Esophagus muscularis mucosa (tissue), 4 donors: ENCODE measurements around the gene SAMD4A. TPM values are rescaled to one million over a fixed set of nuclear protein-coding genes. Genes with fewer than 3 reads are reported as not detected.

Source experiments
- DNase-seq: peaks from one replicate; pipeline ENCODE4 v3.0.0-alpha.2; 2017; ENCODE audit errors: extremely low spot score
- H3K27ac ChIP-seq, 4 donors: fragments of 200-600 bp; sonication (generic); replicated peaks in 1 of 4; 1 replicate in 3 of 4; 2 replicates in 1 of 4; pipeline ENCODE4 v1.5.1; 2016 to 2019; ENCODE audit warnings: mild to moderate bottlenecking in 1 of 4
- H3K27me3 ChIP-seq, 4 donors: fragments of 200-600 bp; sonication (generic); one replicate each; pipeline versions ENCODE4 v1.5.1 to v1.6.0; 2016 to 2019
- H3K36me3 ChIP-seq, 4 donors: fragments of 200-600 bp; sonication (generic); one replicate each; pipeline ENCODE4 v1.5.1; 2016 to 2019
- H3K4me1 ChIP-seq, 4 donors: fragments of 200-600 bp; sonication (generic); one replicate each; pipeline ENCODE4 v1.5.1; 2016 to 2019
- H3K4me3 ChIP-seq, 4 donors: fragments of 200-600 bp; sonication (generic); 1 replicate in 2 of 4; 2 replicates in 2 of 4; pipeline ENCODE4 v1.5.1; 2016 to 2019; ENCODE audit warnings: mild to moderate bottlenecking in 4 of 4, moderate library complexity in 1 of 4
- H3K9me3 ChIP-seq, 4 donors: fragments of 200-600 bp; sonication (generic); 1 replicate in 3 of 4; 2 replicates in 1 of 4; pipeline ENCODE4 v1.5.1; 2016 to 2019
- EP300 ChIP-seq: sonication (generic); formaldehyde crosslinking; IDR thresholded peaks from one replicate; pipeline ENCODE4 v1.6.1; 2017; ENCODE audit warnings: antibody characterized with exemption
- POLR2A ChIP-seq: fragments of 450-650 bp; IDR thresholded peaks from one replicate; pipeline ENCODE4 v1.6.1; 2017; ENCODE audit warnings: antibody characterized with exemption, moderate library complexity, mild to moderate bottlenecking, low read depth
- POLR2AphosphoS5 ChIP-seq, 2 donors: sonication (generic); formaldehyde crosslinking; IDR thresholded peaks; one replicate each; pipeline ENCODE4 v1.6.1; 2017; ENCODE audit warnings: antibody characterized with exemption in 2 of 2
- WGBS: methylation state at CpG from one replicate; pipeline ENCODE4 v1.1.5; 2018; 5-methylcytosine and 5-hydroxymethylcytosine counted together
- intact Hi-C: fragments of 100-400 bp; cut with DNase I; formaldehyde crosslinking; loops from one replicate; pipeline ENCODE4 v1.15.1; 2023
- total RNA-seq, 4 donors: library from RNA; depleted of rRNA; stranded (reverse); fragments of >200 nt; gene quantifications; one replicate each; pipeline versions ENCODE4 v1.1.0 to v1.2.1, GENCODE V29; 2016
- TF ChIP-seq, protein P1 (sequence below), 3 experiments: fragments of 200-600 bp in 2 of 3; fragments of 450-650 bp in 1 of 3; sonication (generic) in 2 of 3; IDR thresholded peaks; one replicate each; pipeline ENCODE4 v1.5.1; 2017 to 2019; ENCODE audit warnings: antibody characterized with exemption in 3 of 3, mild to moderate bottlenecking in 2 of 3, moderate library complexity in 1 of 3

Gene SAMD4A
- total RNA-seq, 4 donors from 2014 or later: 76.8 to 123 (median 97.0) TPM

GRCh38 chr14:54817506-54817905, 250.6 kb downstream of the SAMD4A start:
- Histone ChIP-seq H3K4me3 (no peak overlapping the region), H3K27ac (no peak overlapping the region), H3K27me3 (no peaks in the 10 kb centered on the region), H3K36me3 (no peaks in the 10 kb centered on the region), H3K9me3 (no peaks in the 10 kb centered on the region), H3K4me1 (no peaks in the 10 kb centered on the region)
- 89% methylated on average over 5 of the region's 5 CpGs for WGBS
- no peak for DNase-seq
- no peak for TF ChIP-seq POLR2A
- TF ChIP-seq, protein P1, sequence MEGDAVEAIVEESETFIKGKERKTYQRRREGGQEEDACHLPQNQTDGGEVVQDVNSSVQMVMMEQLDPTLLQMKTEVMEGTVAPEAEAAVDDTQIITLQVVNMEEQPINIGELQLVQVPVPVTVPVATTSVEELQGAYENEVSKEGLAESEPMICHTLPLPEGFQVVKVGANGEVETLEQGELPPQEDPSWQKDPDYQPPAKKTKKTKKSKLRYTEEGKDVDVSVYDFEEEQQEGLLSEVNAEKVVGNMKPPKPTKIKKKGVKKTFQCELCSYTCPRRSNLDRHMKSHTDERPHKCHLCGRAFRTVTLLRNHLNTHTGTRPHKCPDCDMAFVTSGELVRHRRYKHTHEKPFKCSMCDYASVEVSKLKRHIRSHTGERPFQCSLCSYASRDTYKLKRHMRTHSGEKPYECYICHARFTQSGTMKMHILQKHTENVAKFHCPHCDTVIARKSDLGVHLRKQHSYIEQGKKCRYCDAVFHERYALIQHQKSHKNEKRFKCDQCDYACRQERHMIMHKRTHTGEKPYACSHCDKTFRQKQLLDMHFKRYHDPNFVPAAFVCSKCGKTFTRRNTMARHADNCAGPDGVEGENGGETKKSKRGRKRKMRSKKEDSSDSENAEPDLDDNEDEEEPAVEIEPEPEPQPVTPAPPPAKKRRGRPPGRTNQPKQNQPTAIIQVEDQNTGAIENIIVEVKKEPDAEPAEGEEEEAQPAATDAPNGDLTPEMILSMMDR (IDR thresholded peaks at IDR 0.05): no peak
- TF ChIP-seq EP300: no peak
- TF ChIP-seq POLR2AphosphoS5 (IDR thresholded peaks at IDR 0.05): no peak
- intact Hi-C loops: no loop called here

- intact Hi-C loops: no loop called here
- no peak for TF ChIP-seq POLR2A
- TF ChIP-seq, protein P1 (IDR thresholded peaks at IDR 0.05): no peak
- no peak for TF ChIP-seq POLR2AphosphoS5 (IDR thresholded peaks at IDR 0.05)
- TF ChIP-seq EP300: no peak
Measured at GRCh38 chr14:54818201-54819133, 251.5 kb downstream of the SAMD4A start.

DNA sequence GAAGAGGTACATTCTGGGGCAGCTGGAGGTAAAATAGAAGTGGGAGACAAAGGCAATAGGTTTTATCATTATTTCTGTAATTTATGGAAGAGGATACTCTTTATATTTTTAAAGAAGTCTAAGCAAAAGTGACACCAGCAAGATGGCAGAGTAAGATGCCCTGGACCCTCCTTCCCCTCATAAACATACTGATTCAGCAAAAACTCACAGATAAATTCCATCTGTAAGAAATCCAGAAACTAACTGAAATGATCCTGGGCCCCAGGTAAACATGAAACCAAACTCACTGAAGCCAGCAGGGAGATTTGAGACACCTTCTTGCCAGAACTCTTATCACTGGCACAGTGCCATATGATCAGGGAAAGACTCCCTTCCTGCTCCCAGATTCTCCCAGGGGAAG, 255.8 kb downstream of the SAMD4A start:
- DNase-seq: no peak
- intact Hi-C loops: no loop called here
- Histone ChIP-seq H3K27ac (no peak overlapping the region), H3K4me3 (no peak overlapping the region), H3K36me3 (no peaks in the 10 kb centered on the region), H3K27me3 (no peaks in the 10 kb centered on the region), H3K9me3 (peaks cover 0 to 30% (median 18%) of the 10 kb centered on the region in 4 donors), H3K4me1 (no peaks in the 10 kb centered on the region)
- no peak for TF ChIP-seq POLR2A
- no peak for TF ChIP-seq EP300
- TF ChIP-seq POLR2AphosphoS5 (IDR thresholded peaks at IDR 0.05): no peak
- TF ChIP-seq, protein P1 (IDR thresholded peaks at IDR 0.05): no peak

More at GRCh38 chr14:54818201-54819133, 251.5 kb downstream of the SAMD4A start:
- H3K9me3 ChIP-seq: peaks cover 0 to 8% (median 3%) of the 10 kb centered on the region in 4 donors
- H3K4me3 ChIP-seq: no peak overlapping the region
- no peaks in the 10 kb centered on the region for H3K4me1 ChIP-seq
- no peaks in the 10 kb centered on the region for H3K36me3 ChIP-seq
- no peak overlapping the region for H3K27ac ChIP-seq
- no peaks in the 10 kb centered on the region for H3K27me3 ChIP-seq
- no peak for DNase-seq
- WGBS: 63% methylated on average over 14 of the region's 14 CpGs

GRCh38 chr14:54823757-54824549, 257.0 kb downstream of the SAMD4A start:
- Histone ChIP-seq H3K27me3 (no peaks in the 10 kb centered on the region), H3K27ac (no peak overlapping the region), H3K36me3 (no peaks in the 10 kb centered on the region), H3K9me3 (peaks cover 0 to 30% (median 18%) of the 10 kb centered on the region in 4 donors), H3K4me3 (no peak overlapping the region), H3K4me1 (no peaks in the 10 kb centered on the region)
- TF ChIP-seq, protein P1 (IDR thresholded peaks at IDR 0.05): no peak
- TF ChIP-seq EP300: no peak
- TF ChIP-seq POLR2A: no peak
- no peak for TF ChIP-seq POLR2AphosphoS5 (IDR thresholded peaks at IDR 0.05)
- DNase-seq: no peak
- WGBS: 97% methylated on average over 2 of the region's 2 CpGs
- intact Hi-C loops: no loop called here
